K562 (cell line): ENCODE measurements around the gene DNAAF3. TPM values are rescaled to one million over a fixed set of nuclear protein-coding genes. Genes with fewer than 3 reads are reported as not detected.

Source experiments
- AFF1 ChIP-seq, 2 experiments: fragments of 450-650 bp; IDR thresholded peaks; 2 replicates each; pipeline ENCODE4 v1.6.1; 2018; ENCODE audit warnings: mild to moderate bottlenecking in 2 of 2, low read depth in 1 of 2; ENCODE audit not compliant: partially characterized antibody in 2 of 2
- BHLHE40 ChIP-seq: IDR thresholded peaks from 2 replicates; pipeline ENCODE4 v1.6.1; 2011; ENCODE audit warnings: low read length, improper control_type of control experiment
- CUX1 ChIP-seq: fragments of 200-800 bp; sonication (Bioruptor generic); IDR thresholded peaks from 2 replicates; pipeline ENCODE4 v1.6.1; 2016; ENCODE audit warnings: missing genetic modification characterization, missing compliant biosample characterization
- DPF2 ChIP-seq: fragments of 450-650 bp; IDR thresholded peaks from 2 replicates; pipeline ENCODE4 v1.6.1; 2016
- ETS1 ChIP-seq: conservative IDR thresholded peaks from 2 replicates; pipeline ENCODE4 v1.6.1; 2011; ENCODE audit warnings: low read depth, mild to moderate bottlenecking, low read length; ENCODE audit not compliant: control insufficient read depth
- HDAC1 ChIP-seq, 2 experiments: fragments of 450-650 bp; IDR thresholded peaks; 2 replicates each; pipeline ENCODE4 v1.6.1; 2016 to 2017; ENCODE audit warnings: inconsistent platforms in 1 of 2, mild to moderate bottlenecking in 1 of 2, moderate library complexity in 1 of 2
- MAFK ChIP-seq: IDR thresholded peaks from 2 replicates; pipeline ENCODE4 v1.6.1; 2011; ENCODE audit warnings: low read length, improper control_type of control experiment
- NR4A1 ChIP-seq, 2 experiments: fragments of 250-450 bp in 1 of 2; fragments of 450-650 bp in 1 of 2; sonication (Bioruptor Pico) in 1 of 2; IDR thresholded peaks; 2 replicates each; pipeline versions ENCODE4 v1.4.0 to v1.6.1; 2016 to 2020; ENCODE audit warnings: mild to moderate bottlenecking in 2 of 2, missing compliant biosample characterization in 1 of 2, missing genetic modification characterization in 1 of 2, moderate library complexity in 1 of 2
- RBFOX2 ChIP-seq: fragments of 200-400 bp; formaldehyde crosslinking; IDR thresholded peaks from 2 replicates; pipeline ENCODE4 v1.6.1; 2017; ENCODE audit warnings: low read depth, mild to moderate bottlenecking, low read length, moderate library complexity
- RUNX1 ChIP-seq: sonication (generic); IDR thresholded peaks from 2 replicates; pipeline ENCODE4 v1.6.1; 2016; ENCODE audit warnings: antibody characterized with exemption, low read depth
- SOX6 ChIP-seq: fragments of 450-650 bp; IDR thresholded peaks from 2 replicates; pipeline ENCODE4 v1.6.1; 2014; ENCODE audit warnings: mild to moderate bottlenecking
- ZEB2 ChIP-seq: fragments of 450-650 bp; IDR thresholded peaks from 2 replicates; pipeline ENCODE4 v1.6.1; 2016
- ZNF592 ChIP-seq: fragments of 450-650 bp; IDR thresholded peaks from 2 replicates; pipeline ENCODE4 v1.6.1; 2017; ENCODE audit warnings: antibody characterized with exemption, mild to moderate bottlenecking
- polyA plus RNA-seq, 8 experiments: library from polyadenylated mRNA; depleted of rRNA in 4 of 8; stranded (reverse) in 5 of 8; unstranded in 3 of 8; fragments of >200 nt; fragmentation: Nextera tagmentation in 2 of 8; fragmentation: Illumina TruSeq in 1 of 8; extraction: Ambion mirVana in 2 of 8; extraction: Trizol in 1 of 8; gene quantifications; 2 replicates each; pipeline versions ENCODE4 v1.2.1 to v1.2.3, GENCODE V29; 2011 to 2014; ENCODE audit warnings: inconsistent platforms in 1 of 8, missing spikeins in 1 of 8
- total RNA-seq, 7 experiments: library from RNA; depleted of rRNA in 6 of 7; stranded (reverse); fragments of >200 nt in 6 of 7; fragmentation: Illumina TruSeq in 2 of 7; extraction: Trizol in 2 of 7; gene quantifications; 2 replicates each; pipeline versions ENCODE4 v1.2.1 to v1.2.3, GENCODE V29; 2011 to 2021; ENCODE audit warnings: low replicate concordance in 1 of 7

Gene DNAAF3
- total and polyA plus RNA-seq, 9 of the 15 experiments (the other 6 are each of a cell fraction or from before 2014, with no cell fraction given) = 21.6 to 61.5 (median 43.0) TPM

- TF ChIP-seq ETS1 = no peak
- TF ChIP-seq DPF2 = 0 out of 2 replicates have a peak, but pooled peaks have one; percentile 37
- TF ChIP-seq ZNF592 = peak; percentile 33; the same call in 1 of the 2 replicates
- TF ChIP-seq NR4A1 (CRISPR knock-in tag; IDR thresholded peaks at IDR 0.05) = no peak
- TF ChIP-seq NR4A1 (tag; IDR thresholded peaks at IDR 0.05) = 0 out of 2 replicates have a peak, but pooled peaks have one; percentile 38
- peak; percentile 86 for TF ChIP-seq BHLHE40
- TF ChIP-seq RBFOX2 = no peak
- no peak for TF ChIP-seq RUNX1
- 0 out of 2 replicates have a peak, but pooled peaks have one; percentile 36 for TF ChIP-seq ZEB2
- peak; percentile 38 to 40 for TF ChIP-seq AFF1 (IDR thresholded peaks at IDR 0.05; ENCODE audit: low read depth in 1 of 2, partially characterized antibody in 2 of 2)
- no peak for TF ChIP-seq CUX1 (CRISPR knock-in tag)
- TF ChIP-seq HDAC1 (IDR thresholded peaks at IDR 0.05) = 0 out of 4 replicates have a peak, but pooled peaks of 1 of the 2 experiments have one; percentile 29
- TF ChIP-seq SOX6 = peak; percentile 62; the same call in 1 of the 2 replicates
- 0 out of 2 replicates have a peak, but pooled peaks have one; percentile 6 for TF ChIP-seq MAFK
Measured at GRCh38 chr19:55212447-55212846, 46.0 kb upstream of the DNAAF3 start (continued).
